ENCODE data around the gene RPL10.

DNA sequence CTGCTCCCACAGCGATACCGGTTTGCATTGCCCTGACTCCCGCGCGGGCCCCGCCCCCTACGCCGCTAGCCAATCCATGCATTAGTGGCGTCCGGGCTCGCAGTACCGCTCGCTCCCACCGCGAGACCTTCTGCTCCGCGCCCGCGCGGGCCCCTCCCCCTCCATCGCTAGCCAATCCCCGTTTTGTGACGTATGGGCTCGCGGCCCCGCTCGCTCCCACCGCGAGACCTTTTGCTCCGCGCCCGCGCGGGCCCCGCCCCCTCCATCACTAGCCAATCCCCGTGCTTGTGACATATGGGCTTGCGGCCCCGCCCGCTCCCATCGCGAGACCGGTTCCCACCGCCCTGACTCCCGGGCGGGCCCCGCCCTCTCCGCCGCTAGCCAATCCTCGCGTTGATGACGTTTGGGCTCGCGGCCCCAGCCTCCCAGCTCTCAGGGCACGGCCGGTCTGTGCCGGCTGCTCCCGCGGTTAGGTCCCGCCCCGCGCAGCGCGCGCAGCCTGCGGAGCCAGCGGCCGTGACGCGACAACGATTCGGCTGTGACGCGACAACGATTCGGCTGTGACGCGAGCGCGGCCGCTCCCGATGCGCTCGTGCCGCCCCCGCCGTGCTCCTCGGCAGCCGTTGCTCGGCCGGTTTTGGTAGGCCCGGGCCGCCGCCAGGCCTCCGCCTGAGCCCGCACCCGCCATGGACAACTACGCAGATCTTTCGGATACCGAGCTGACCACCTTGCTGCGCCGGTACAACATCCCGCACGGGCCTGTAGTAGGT is 19.2 kb upstream of the RPL10 start, which contains the start of gene EMD:
- TF ChIP-seq, protein P1, sequence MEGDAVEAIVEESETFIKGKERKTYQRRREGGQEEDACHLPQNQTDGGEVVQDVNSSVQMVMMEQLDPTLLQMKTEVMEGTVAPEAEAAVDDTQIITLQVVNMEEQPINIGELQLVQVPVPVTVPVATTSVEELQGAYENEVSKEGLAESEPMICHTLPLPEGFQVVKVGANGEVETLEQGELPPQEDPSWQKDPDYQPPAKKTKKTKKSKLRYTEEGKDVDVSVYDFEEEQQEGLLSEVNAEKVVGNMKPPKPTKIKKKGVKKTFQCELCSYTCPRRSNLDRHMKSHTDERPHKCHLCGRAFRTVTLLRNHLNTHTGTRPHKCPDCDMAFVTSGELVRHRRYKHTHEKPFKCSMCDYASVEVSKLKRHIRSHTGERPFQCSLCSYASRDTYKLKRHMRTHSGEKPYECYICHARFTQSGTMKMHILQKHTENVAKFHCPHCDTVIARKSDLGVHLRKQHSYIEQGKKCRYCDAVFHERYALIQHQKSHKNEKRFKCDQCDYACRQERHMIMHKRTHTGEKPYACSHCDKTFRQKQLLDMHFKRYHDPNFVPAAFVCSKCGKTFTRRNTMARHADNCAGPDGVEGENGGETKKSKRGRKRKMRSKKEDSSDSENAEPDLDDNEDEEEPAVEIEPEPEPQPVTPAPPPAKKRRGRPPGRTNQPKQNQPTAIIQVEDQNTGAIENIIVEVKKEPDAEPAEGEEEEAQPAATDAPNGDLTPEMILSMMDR (conservative IDR thresholded peaks at IDR 0.05): no peak
- no peak for TF ChIP-seq EZH2 (IDR thresholded peaks at IDR 0.05; ENCODE audit: low read depth)
